ENCODE measurements around the gene PARP4.

- no peak for TF ChIP-seq CTCF (IDR thresholded peaks at IDR 0.05)
- no peak for TF ChIP-seq EZH2 (IDR thresholded peaks at IDR 0.05; ENCODE audit: borderline replicate concordance, insufficient read depth, low read depth, low read length, poor library complexity, severe bottlenecking)
Measured at GRCh38 chr13:24396821-24397220, 115.8 kb downstream of the PARP4 start.
